Esophagus muscularis mucosa (tissue), 4 donors: ENCODE results near the gene FADS1.

Experiments used
- CTCF ChIP-seq, 3 experiments: fragments of 200-600 bp in 2 of 3; fragments of 450-650 bp in 1 of 3; sonication (generic) in 2 of 3; IDR thresholded peaks; one replicate each; pipeline ENCODE4 v1.5.1; 2017 to 2019; ENCODE audit warnings: antibody characterized with exemption in 3 of 3, mild to moderate bottlenecking in 2 of 3, moderate library complexity in 1 of 3
- EP300 ChIP-seq: sonication (generic); formaldehyde crosslinking; IDR thresholded peaks from one replicate; pipeline ENCODE4 v1.6.1; 2017; ENCODE audit warnings: antibody characterized with exemption
- POLR2A ChIP-seq: fragments of 450-650 bp; IDR thresholded peaks from one replicate; pipeline ENCODE4 v1.6.1; 2017; ENCODE audit warnings: antibody characterized with exemption, moderate library complexity, mild to moderate bottlenecking, low read depth
- POLR2AphosphoS5 ChIP-seq, 2 donors: sonication (generic); formaldehyde crosslinking; IDR thresholded peaks; one replicate each; pipeline ENCODE4 v1.6.1; 2017; ENCODE audit warnings: antibody characterized with exemption in 2 of 2

GRCh38 chr11:61782299-61782698 lies 34.5 kb downstream of the FADS1 start:
- no peak for TF ChIP-seq CTCF (IDR thresholded peaks at IDR 0.05)
- TF ChIP-seq POLR2AphosphoS5 (IDR thresholded peaks at IDR 0.05), result no peak
- TF ChIP-seq POLR2A, result no peak
- TF ChIP-seq EP300, result no peak
